GM19023 (cell line): ENCODE measurements around the gene RNF220.
"Not testable (repeated sequence)": the region's sequence is repeated elsewhere in the genome, so short reads cannot be mapped to it uniquely, and the experiment has no call there.

Source experiments
- ATAC-seq: cut with Tn5 transposase; IDR thresholded peaks from one replicate; pipeline ENCODE4 v1.9.1; 2021; ENCODE audit warnings: mild to moderate bottlenecking, moderate library complexity; ENCODE audit not compliant: unreplicated experiment

RNF220 gene

GRCh38 chr1:44648529-44649250 is 243.6 kb downstream of the RNF220 start:
- no peak for ATAC-seq

DNA sequence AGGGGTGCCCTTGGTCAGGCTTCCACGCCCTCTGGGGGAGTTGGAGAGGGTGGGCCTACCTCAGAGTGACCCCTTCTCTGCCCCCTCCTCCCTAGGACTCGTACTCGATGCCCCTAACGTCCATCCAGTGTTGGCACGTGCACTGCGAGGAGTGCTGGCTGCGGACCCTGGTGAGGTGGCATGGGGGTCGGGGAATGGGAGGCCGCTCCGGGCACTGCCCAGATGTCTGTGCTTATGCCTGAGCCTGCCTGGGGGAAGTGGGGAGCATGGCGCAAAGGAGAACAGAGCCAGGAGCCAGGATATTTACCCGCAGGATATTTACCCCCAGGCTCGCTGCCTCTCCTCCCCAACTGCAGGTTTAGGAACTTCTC is 244.7 kb downstream of the RNF220 start:
- ATAC-seq, result no peak

- no peak for ATAC-seq
Measured at GRCh38 chr1:44650159-44650831, 245.2 kb downstream of the RNF220 start.

GRCh38 chr1:44651069-44651468 is 246.0 kb downstream of the RNF220 start:
- ATAC-seq, result no peak

DNA sequence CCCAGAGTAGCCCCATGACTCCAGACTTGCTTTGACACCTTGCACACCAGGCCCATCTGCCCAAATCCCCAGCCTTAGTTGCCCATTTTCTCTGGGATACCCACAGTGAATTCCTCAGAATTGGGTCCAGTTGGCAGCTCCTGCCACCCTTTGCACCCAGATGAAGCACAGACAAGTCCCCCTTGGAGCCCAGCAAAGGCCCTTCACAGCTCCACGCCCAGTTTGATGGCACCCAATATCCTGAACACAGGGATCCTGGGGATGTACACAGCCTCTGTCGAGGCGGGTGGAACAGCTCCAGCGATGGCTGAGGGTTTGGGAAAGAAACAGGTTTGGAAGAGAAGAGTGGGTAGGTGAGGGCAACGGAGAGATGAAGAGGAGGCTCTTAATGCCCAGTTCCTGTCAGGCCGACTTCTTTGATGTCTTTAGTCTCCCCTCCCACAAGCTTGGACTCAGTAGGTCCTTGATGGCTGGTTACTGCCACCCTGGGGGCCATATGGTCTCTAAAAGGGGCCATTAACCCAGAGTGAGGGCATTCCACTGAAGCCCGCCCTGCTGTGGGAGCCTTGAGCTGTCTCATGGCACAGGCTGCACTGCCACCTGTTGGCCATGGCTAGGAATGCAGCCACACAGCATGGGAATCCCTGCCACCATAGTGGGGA is 247.5 kb downstream of the RNF220 start:
- peak; percentile 70 for ATAC-seq

GRCh38 chr1:44653107-44653964 is 248.3 kb downstream of the RNF220 start:
- ATAC-seq, result no peak

GRCh38 chr1:44654621-44655187 is 249.6 kb downstream of the RNF220 start:
- ATAC-seq, result no peak

- ATAC-seq, result no peak
Measured at GRCh38 chr1:44655609-44656008, 250.6 kb downstream of the RNF220 start.

GRCh38 chr1:44659566-44659965 is 254.5 kb downstream of the RNF220 start:
- ATAC-seq, result no peak

DNA sequence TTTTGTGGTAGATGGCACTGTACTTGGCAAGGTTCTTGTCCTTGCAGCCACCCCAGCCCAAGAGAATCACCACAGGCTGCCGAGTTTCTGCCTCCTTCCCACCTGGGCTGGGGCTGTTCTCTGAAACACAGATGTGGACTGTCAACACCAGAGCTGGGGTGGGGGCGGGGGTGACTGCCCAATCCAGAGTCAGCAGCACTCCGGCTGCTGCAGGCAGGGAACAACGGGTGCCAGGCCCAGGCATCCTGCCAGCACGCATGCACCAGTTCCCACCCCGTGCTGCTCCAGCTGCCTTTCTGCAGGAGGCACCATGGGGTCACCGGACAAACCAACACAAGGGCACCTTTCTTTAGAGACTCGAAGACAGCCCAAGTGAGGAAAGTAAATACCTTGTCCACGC is 255.1 kb downstream of the RNF220 start:
- ATAC-seq, result no peak

- no peak for ATAC-seq
Measured at GRCh38 chr1:44661781-44662682, 257.0 kb downstream of the RNF220 start.

DNA sequence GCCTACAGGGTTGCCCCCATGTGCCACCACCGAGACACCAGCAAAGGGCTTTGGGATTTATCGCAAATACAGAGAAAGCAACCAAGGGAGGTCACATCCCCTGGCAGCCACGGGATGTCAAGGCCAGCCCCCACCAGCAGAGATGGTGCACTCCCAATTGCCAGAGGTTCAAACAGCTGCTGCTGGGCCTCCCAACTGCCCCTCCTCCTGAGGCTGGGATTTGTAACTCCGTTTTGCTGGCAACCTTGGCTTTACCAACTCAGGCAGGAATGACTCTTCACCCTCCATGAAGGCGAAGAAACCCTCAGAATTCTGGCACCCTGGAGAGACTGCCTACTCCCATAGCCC is 257.6 kb downstream of the RNF220 start:
- ATAC-seq, result no peak

GRCh38 chr1:44663417-44663816 is 258.4 kb downstream of the RNF220 start:
- no peak for ATAC-seq

- ATAC-seq, result no peak
Measured at GRCh38 chr1:44664730-44665370, 259.8 kb downstream of the RNF220 start.

- ATAC-seq, result not testable (repeated sequence)
Measured at GRCh38 chr1:44666719-44667118, 261.7 kb downstream of the RNF220 start.

GRCh38 chr1:44670751-44671640 is 265.9 kb downstream of the RNF220 start:
- no peak for ATAC-seq

GRCh38 chr1:44672254-44672955 is 267.4 kb downstream of the RNF220 start:
- no peak for ATAC-seq
